Measurements from ENCODE around the gene ZNF614.
"Not testable (repeated sequence)": the region's sequence is repeated elsewhere in the genome, so short reads cannot be mapped to it uniquely, and the experiment has no call there.

Gene ZNF614

DNA sequence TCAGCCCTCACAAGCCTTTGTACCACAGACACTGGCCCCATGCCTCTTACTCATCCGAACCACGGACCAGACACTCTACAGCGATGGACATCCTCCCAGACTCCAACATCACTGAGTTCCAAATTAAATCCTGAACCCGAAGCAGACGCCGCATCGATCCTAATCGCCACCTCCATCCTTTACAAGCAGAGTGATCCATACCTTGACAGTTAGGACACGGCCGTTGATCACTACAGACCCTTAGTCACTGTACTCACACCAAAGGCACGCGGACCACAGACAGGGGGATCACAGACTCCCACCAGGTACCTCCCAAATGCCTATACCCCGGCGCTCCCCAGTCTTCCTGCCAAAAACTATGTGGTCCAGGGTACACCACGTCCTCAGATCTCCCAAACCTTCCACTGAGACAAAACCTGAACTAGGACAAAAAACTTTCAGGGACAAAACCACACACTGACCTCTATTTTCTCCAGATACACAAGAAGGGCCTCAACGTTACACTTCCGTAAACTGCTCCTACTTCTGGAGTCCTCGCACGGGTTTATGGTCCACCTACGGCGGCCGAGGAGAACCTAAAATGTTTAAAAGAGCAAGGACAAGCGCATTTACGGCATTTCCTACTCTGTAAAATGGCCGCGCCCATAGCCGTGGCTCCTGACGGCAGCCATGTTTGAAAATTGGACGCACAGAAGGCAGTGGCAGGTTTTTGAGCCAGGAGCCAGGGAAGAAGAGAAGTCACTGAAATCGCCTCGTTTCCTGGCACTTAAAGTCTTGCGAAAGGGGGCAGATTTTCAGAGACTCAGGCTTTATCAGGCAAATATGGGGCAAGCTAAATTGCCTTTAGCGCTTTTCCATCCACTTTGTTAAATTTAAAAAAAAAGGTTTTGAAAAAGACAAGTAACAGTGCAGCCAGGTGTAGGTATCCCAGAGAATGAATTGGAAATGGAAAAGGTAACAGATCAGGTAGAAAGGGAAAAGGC is 41.6 kb downstream of the ZNF614 start, which contains the start of gene ZNF350:
Gene ZNF350, minus strand, starts transcription at position 532 of the 983 bp plus-strand sequence. CDS start 12,480 bp downstream, outside the sequence.
- DNase-seq = no peak

- no peak for DNase-seq
Observed at GRCh38 chr19:51983361-51983760, 44.8 kb downstream of the ZNF614 start.

DNA sequence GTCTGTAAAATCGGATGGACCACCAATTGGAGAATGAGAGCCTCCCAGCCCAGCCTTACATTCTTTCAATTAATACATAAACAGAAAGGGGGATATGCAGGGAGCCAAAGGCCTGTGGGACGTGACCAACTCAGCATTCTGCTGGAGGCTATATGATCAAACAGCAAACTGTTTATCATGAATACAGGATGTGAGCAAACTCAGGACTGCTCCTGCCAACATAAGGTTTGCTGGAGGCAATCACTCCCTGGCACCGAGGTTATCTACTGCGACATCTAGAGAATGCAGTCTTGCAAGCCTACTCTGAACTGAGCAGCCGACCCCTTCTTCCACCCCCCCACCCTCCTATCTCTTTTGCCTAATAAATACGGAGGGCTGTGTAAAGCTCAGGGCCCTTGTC is 47.3 kb downstream of the ZNF614 start:
- DNase-seq = not testable (repeated sequence)

- no peak for DNase-seq
Observed at GRCh38 chr19:51980116-51980736, 48.0 kb downstream of the ZNF614 start.

DNA sequence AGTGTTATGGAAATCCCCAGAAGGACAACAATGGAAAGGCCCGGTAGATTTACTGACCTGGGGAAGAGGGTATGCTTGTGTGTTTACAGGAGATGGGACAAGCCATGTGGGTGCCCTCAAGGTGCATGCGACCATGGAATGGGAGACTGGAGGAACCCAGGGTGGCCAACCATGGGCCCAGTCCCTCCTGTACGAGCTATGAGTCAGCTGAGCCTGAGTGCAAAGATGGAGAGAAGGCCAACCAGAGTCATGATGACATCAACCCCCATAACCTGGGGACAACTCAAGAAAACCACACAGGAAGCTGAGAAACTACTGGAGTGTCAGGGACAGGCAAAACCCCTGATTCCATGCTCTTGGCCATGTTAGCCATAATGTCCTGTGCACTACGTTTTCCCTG is 49.3 kb downstream of the ZNF614 start:
- no peak for DNase-seq

DNA sequence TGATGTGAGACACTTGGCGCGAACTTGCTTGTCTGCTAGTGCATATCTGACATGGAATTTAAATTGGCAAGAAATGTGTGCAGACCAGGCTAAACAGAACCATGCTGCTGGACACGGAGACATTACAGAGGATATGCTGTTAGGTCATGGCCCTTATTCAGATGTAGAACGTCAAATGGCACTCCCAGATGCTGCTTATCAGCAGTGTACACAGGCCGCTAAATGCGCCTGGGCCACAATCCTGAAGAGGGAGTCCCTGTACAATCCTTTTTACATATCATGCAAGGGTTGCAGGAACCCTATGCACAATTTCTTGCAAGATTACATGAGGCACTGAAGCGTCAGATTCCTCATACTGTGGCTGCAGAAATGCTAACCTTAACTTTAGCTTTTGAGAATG is 50.8 kb downstream of the ZNF614 start:
- DNase-seq = no peak

- DNase-seq = no peak
Observed at GRCh38 chr19:51976852-51977251, 51.3 kb downstream of the ZNF614 start.

DNA sequence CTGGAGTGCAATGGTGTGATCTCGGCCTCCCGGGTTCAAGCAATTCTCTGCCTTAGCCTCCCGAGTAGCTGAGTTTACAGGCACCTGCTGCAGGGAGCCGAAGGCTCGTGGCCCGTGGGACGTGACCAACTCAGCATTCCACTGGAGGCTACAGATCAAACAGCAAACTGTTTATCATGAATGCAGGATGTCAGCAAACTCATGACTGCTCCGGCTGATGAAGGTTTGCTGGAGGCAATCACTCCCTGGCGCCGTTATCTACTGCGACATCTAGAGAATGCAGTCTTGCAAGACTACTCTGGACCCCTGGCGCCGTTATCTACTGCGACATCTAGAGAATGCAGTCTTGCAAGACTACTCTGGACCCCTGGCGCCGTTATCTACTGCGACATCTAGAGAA is 52.4 kb downstream of the ZNF614 start:
- not testable (repeated sequence) for DNase-seq

DNA sequence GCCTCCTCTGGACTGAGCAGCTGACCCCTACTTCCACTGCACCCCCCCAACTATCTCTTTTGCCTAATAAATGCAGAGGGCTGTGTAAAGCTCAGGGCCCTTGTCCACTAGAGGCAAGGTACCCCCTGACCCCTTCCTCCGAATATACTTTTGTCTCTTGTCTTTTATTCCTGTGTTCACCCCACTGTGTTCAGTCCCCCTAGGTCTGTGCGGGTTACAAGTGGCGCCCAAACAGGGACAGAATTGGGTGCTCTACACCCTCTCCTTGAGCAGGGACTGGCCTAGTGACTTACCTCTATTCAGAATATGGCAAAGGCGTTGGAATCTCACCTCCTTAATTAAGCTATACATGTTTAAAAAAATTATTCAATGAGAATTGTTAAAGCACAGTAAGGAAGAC is 56.6 kb downstream of the ZNF614 start:
- no peak for DNase-seq

DNA sequence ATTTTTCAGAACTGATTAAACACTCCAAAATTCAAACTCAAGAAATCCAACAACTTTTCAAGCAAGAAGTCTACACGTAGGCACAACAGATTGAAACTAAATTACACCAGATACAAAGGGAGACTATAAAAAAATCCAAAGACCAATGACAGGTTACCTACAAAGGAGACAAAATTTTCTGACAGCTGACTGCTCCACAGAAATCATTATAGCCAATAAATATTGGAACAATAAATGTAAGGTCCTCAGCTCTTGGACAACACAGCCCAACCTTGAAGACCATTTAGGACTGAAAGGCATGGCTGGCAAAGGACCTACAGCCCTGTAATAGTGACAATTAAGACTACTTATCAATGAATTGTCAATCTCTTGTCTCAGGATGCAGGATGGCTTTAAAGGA is 57.5 kb downstream of the ZNF614 start:
- no peak for DNase-seq

DNA sequence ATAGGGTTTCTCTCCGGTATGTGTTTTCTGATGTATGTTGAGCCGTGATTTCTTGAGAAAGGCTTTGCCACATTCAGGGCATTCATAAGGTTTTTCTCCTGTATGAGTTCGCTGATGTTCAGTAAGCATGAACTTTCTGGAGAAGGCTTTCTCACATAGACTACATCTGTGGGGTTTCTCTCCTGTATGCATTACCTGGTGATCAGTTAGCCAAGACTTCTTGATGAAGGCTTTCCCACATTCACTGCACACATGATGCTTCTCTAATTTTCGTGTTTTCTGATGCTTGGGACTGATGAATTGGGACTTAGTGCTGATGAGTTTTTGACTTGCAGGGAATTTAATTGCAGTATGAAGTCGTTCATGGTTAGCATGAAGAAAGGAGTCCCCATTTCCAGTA is 62.6 kb downstream of the ZNF614 start:
- DNase-seq = no peak

All from NK-92 treated with Interleukin-12 subunit alpha and Interleukin-12 subunit beta, amount 100 ng/mL, for 24 hours (cell line).